ENCODE results near the gene PLA2G4B. TPM values are rescaled to one million over a fixed set of nuclear protein-coding genes. Genes with fewer than 3 reads are reported as not detected.

Gene PLA2G4B
- total and polyA plus RNA-seq, 2 of the 8 experiments (the other 6 are each of a cell fraction or from before 2014, with no cell fraction given): 4.2 to 9.2 TPM

- POLR2A ChIA-PET (ENCODE audit: partially characterized antibody): interaction anchor here (0.8 to 7.2 kb wide), 7 partner anchors 10 to 50 kb away, joined by 3 to 45 read pairs (median 3); partner anchors contain the start of gene PLA2G4B
- FAIRE-seq: no peak
These were observed 12.0 kb downstream of the PLA2G4B start for GRCh38 chr15:41850482-41851166.

More at GRCh38 chr15:41850482-41851166, 12.0 kb downstream of the PLA2G4B start:
- Histone ChIP-seq H2BK20ac (ENCODE audit: low read length) (no peak overlapping the region), H3K4ac (replicated peaks; ENCODE audit: insufficient read length, low read depth, low read length) (no peak overlapping the region), H2AFZ (ENCODE audit: low read length) (no peak overlapping the region), H3K4me3 (ENCODE audit: extremely low read depth in 1 of 4, insufficient read depth in 2 of 4, low read depth in 3 of 4, low read length in 4 of 4) (no peak overlapping the region), H3K23me2 (ENCODE audit: low read depth, low read length) (0 out of 2 replicates have a peak, but pooled peaks cover 2% of the 10 kb centered on the region), H3K27ac (ENCODE audit: low read depth, low read length) (no peak overlapping the region), H2BK15ac (ENCODE audit: low read length) (no peak overlapping the region), H4K8ac (ENCODE audit: extremely low read depth, insufficient read depth, low read length) (no peak overlapping the region), H3K56ac (replicated peaks; ENCODE audit: insufficient read length, low read depth, low read length) (no peak overlapping the region), H3K4me2 (ENCODE audit: insufficient read depth in 1 of 2, low read depth in 2 of 2, low read length in 2 of 2) (no peak overlapping the region), H2BK12ac (ENCODE audit: low read depth, low read length) (no peak overlapping the region), H3K27me3 (replicated peaks in 1 of 4; ENCODE audit: control insufficient read depth in 3 of 4, extremely low read depth in 1 of 4, insufficient read depth in 3 of 4, low read length in 3 of 4) (no peaks in the 10 kb centered on the region; a peak in 1 of 7 replicates), H3K14ac (ENCODE audit: insufficient read length) (no peak overlapping the region), H2BK5ac (ENCODE audit: low read depth, low read length) (no peak overlapping the region), H3K79me1 (ENCODE audit: low read depth, low read length) (no peaks in the 10 kb centered on the region), H4K91ac (replicated peaks; ENCODE audit: insufficient read length, low read length) (no peak overlapping the region), H3K9ac (replicated peaks in 1 of 4; ENCODE audit: extremely low read depth in 1 of 4, low read depth in 3 of 4, low read length in 3 of 4) (no peak overlapping the region), H3K36me3 (ENCODE audit: control insufficient read depth in 2 of 4, insufficient read depth in 4 of 4, low read length in 3 of 4) (peaks cover 0 to 7% (median 2%) of the 10 kb centered on the region in 4 experiments; a peak in 3 of 8 replicates), H3K79me2 (ENCODE audit: control insufficient read depth in 1 of 2, insufficient read depth in 2 of 2, low read length in 2 of 2) (no peaks in the 10 kb centered on the region), H2AK5ac (ENCODE audit: low read depth, low read length) (no peak overlapping the region), H3K9me3 (ENCODE audit: insufficient read depth in 2 of 2, low read depth in 1 of 2, low read length in 1 of 2) (no peaks in the 10 kb centered on the region), H2BK120ac (replicated peaks; ENCODE audit: low read depth, low read length) (no peak overlapping the region), H3K23ac (ENCODE audit: insufficient read length) (no peak overlapping the region), H3K18ac (ENCODE audit: extremely low read depth, low read length) (no peak overlapping the region), H4K5ac (ENCODE audit: insufficient read length, low read depth, low read length) (no peak overlapping the region), H3K4me1 (replicated peaks in 1 of 4; ENCODE audit: control insufficient read depth in 3 of 4, insufficient read depth in 4 of 4, low read length in 3 of 4) (peaks cover 0 to 7% (median 2%) of the 10 kb centered on the region in 4 experiments; a peak in 3 of 7 replicates), H4K20me1 (replicated peaks in 1 of 2; ENCODE audit: control insufficient read depth in 1 of 2, insufficient read depth in 2 of 2, low read length in 2 of 2) (no peaks in the 10 kb centered on the region)
- DNase-seq (ENCODE audit: low read depth in 1 of 2, low spot score in 2 of 2): no peak
- CTCF ChIA-PET (ENCODE audit: partially characterized antibody): interaction anchor here (0.6 to 3.5 kb wide), 11 partner anchors 7 to 373 kb away, joined by 3 to 17 read pairs (median 5); no protein-coding TSS in a partner anchor
- no peak for TF ChIP-seq EZH2 (IDR thresholded peaks at IDR 0.05; ENCODE audit: low read depth, low read length, severe bottlenecking)
- peak; percentile 78 for TF ChIP-seq CEBPB (IDR thresholded peaks at IDR 0.05; ENCODE audit: low read depth, low read length)
- WGBS, 2 experiments (ENCODE audit: extremely low coverage in 1 of 2, insufficient coverage in 1 of 2, insufficient read length in 1 of 2, insufficient replicate concordance in 2 of 2, low coverage in 1 of 2, low lambda C conversion rate in 2 of 2, missing lambda C conversion rate in 1 of 2): 89% methylated on average over 16 of the region's 16 CpGs; no CpG with 5 or more reads in 1 of the 2 experiments
